Measurements from ENCODE around the gene LRRC4C.

Gene LRRC4C

GRCh38 chr11:41313226-41313625, 146.2 kb downstream of the LRRC4C start:
- intact Hi-C loops (cut with DNase I; ENCODE audit: low total_unique reads) = no loop called here
- no peaks in the 10 kb centered on the region for H3K27me3 ChIP-seq
- no peaks in the 10 kb centered on the region for H3K36me3 ChIP-seq
- H3K27ac ChIP-seq = no peak overlapping the region
- DNase-seq = no peak
- H3K4me1 ChIP-seq = no peaks in the 10 kb centered on the region
- no peaks in the 10 kb centered on the region for H3K9me3 ChIP-seq
- TF ChIP-seq CTCF (IDR thresholded peaks at IDR 0.05) = no peak
- H3K4me3 ChIP-seq = no peak overlapping the region

GRCh38 chr11:41309716-41310115, 149.7 kb downstream of the LRRC4C start:
- Histone ChIP-seq H3K9me3 (no peaks in the 10 kb centered on the region), H3K4me3 (no peak overlapping the region), H3K4me1 (no peaks in the 10 kb centered on the region), H3K27me3 (no peaks in the 10 kb centered on the region), H3K27ac (no peak overlapping the region), H3K36me3 (no peaks in the 10 kb centered on the region)
- no peak for TF ChIP-seq CTCF (IDR thresholded peaks at IDR 0.05)
- DNase-seq = no peak
- intact Hi-C loops (cut with DNase I; ENCODE audit: low total_unique reads) = no loop called here

- H3K9me3 ChIP-seq = no peaks in the 10 kb centered on the region
- no peak for DNase-seq
- no peak overlapping the region for H3K4me3 ChIP-seq
- TF ChIP-seq CTCF (IDR thresholded peaks at IDR 0.05) = no peak
- no peak overlapping the region for H3K27ac ChIP-seq
- H3K36me3 ChIP-seq = no peaks in the 10 kb centered on the region
- intact Hi-C loops (cut with DNase I; ENCODE audit: low total_unique reads) = no loop called here
- H3K27me3 ChIP-seq = no peaks in the 10 kb centered on the region
- H3K4me1 ChIP-seq = no peaks in the 10 kb centered on the region
These were observed 150.3 kb downstream of the LRRC4C start for GRCh38 chr11:41309111-41309522.

GRCh38 chr11:41308286-41308685, 151.2 kb downstream of the LRRC4C start:
- Histone ChIP-seq H3K27me3 (no peaks in the 10 kb centered on the region), H3K9me3 (no peaks in the 10 kb centered on the region), H3K4me3 (no peak overlapping the region), H3K36me3 (no peaks in the 10 kb centered on the region), H3K4me1 (no peaks in the 10 kb centered on the region), H3K27ac (no peak overlapping the region)
- DNase-seq = no peak
- intact Hi-C loops (cut with DNase I; ENCODE audit: low total_unique reads) = no loop called here
- TF ChIP-seq CTCF (IDR thresholded peaks at IDR 0.05) = no peak

GRCh38 chr11:41307296-41308080, 152.0 kb downstream of the LRRC4C start:
- DNase-seq = no peak
- no peak for TF ChIP-seq CTCF (IDR thresholded peaks at IDR 0.05)
- intact Hi-C loops (cut with DNase I; ENCODE audit: low total_unique reads) = no loop called here

More at GRCh38 chr11:41307296-41308080, 152.0 kb downstream of the LRRC4C start:
- Histone ChIP-seq H3K27me3 (no peaks in the 10 kb centered on the region), H3K27ac (no peak overlapping the region), H3K36me3 (no peaks in the 10 kb centered on the region), H3K9me3 (no peaks in the 10 kb centered on the region), H3K4me1 (no peaks in the 10 kb centered on the region), H3K4me3 (no peak overlapping the region)

Measured in tibial artery (tissue), 4 donors.